ENCODE results near the gene EXOC2.

EXOC2 gene

DNA sequence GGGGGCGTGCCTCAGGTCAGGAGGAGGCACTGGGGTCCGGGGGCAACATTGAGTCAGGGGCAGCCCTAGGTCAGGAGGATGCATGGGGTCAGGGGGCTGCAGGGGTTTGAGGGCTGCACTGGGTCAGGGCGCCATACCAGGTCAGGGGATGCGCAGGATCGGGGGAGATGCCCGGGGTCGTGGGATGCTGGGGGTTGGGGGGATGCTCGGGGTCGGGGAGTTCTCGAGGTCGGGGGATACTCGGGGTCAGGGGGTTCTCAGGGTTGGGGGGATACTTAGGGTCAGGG, 727 bp upstream of the EXOC2 start:
- H3K4ac ChIP-seq (ENCODE audit: low read length): no peak overlapping the region
- WGBS, 2 donors (ENCODE audit: extremely low coverage in 2 of 2, insufficient read length in 2 of 2, insufficient replicate concordance in 1 of 2): no CpG with 5 or more reads among the region's 12 CpGs
- DNase-seq (ENCODE audit: low spot score): no peak
- peak overlapping the region; percentile 69 for H3K4me2 ChIP-seq (ENCODE audit: insufficient read depth, low read length, poor library complexity, severe bottlenecking)
- no peak overlapping the region for H2BK120ac ChIP-seq (ENCODE audit: low read depth, low read length)
- no peak overlapping the region for H2BK15ac ChIP-seq (ENCODE audit: low read length)
- no peak overlapping the region for H4K91ac ChIP-seq (ENCODE audit: low read depth, low read length, poor library complexity)
- H2AFZ ChIP-seq (ENCODE audit: low read length): peak overlapping the region; percentile 92
- H3K18ac ChIP-seq (ENCODE audit: low read length): no peak overlapping the region
- peak overlapping the region; percentile 96 for H3K4me3 ChIP-seq (ENCODE audit: low read length in 2 of 2)
- H2BK5ac ChIP-seq (ENCODE audit: low read length): no peak overlapping the region
- peak overlapping the region; percentile 42 for H3K14ac ChIP-seq (ENCODE audit: low read length)
- H3K36me3 ChIP-seq (replicated peaks in 1 of 2; ENCODE audit: control insufficient read depth in 2 of 2, insufficient read depth in 2 of 2, low read length in 2 of 2): peaks cover 5 to 16% of the 10 kb centered on the region in 2 donors
- peaks cover 2 to 7% of the 10 kb centered on the region in 2 donors for H3K4me1 ChIP-seq (ENCODE audit: control insufficient read depth in 2 of 2, insufficient read depth in 1 of 2, low read depth in 1 of 2, low read length in 2 of 2)
- H3K9me3 ChIP-seq (replicated peaks in 1 of 2; ENCODE audit: control insufficient read depth in 2 of 2, insufficient read depth in 1 of 2, low read depth in 1 of 2, low read length in 2 of 2): no peaks in the 10 kb centered on the region
- H3K23ac ChIP-seq (ENCODE audit: low read depth, low read length, poor library complexity): no peak overlapping the region
- no peak overlapping the region for H3K27ac ChIP-seq (replicated peaks; ENCODE audit: low read length)
- no peak overlapping the region for H2BK12ac ChIP-seq (ENCODE audit: low read length)
- no peak overlapping the region for H2AK5ac ChIP-seq (ENCODE audit: low read depth, low read length)
- no peaks in the 10 kb centered on the region for H3K27me3 ChIP-seq (ENCODE audit: control insufficient read depth in 3 of 3, insufficient read depth in 3 of 3, low read depth in 1 of 3, low read length in 3 of 3)
- peaks cover 6% of the 10 kb centered on the region for H3K79me1 ChIP-seq (ENCODE audit: low read depth, low read length)
- H4K8ac ChIP-seq (ENCODE audit: low read depth, low read length): no peak overlapping the region
- H3K9ac ChIP-seq (ENCODE audit: low read depth, low read length, poor library complexity): peak overlapping the region; percentile 89

DNA sequence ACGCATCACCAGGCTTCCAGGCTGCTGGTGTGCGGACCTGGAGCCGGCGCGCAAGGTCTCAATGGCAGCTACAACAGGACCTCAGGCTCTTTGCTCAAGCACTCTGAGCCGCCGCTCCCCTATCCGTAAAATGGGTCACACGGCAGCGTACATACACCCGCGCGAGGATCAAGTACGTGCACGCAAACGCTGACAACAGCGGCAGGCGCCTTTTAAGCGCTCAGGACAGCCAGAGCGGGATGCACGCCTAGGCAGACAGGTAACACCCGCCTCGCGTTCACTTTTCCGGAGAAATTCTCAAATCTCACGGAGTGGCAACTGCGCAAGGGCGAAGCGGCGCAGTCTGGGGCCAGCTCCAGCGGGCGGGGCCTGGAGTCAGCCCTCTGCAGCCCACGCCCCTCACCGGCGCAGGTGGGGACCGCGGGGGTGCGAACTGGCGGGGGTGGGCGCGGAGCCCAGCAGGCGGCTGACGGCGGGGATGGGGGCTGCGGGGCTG, 535 bp downstream of the EXOC2 start:
- WGBS, 2 donors (ENCODE audit: extremely low coverage in 2 of 2, insufficient read length in 2 of 2, insufficient replicate concordance in 1 of 2): no CpG with 5 or more reads among the region's 45 CpGs

DNA sequence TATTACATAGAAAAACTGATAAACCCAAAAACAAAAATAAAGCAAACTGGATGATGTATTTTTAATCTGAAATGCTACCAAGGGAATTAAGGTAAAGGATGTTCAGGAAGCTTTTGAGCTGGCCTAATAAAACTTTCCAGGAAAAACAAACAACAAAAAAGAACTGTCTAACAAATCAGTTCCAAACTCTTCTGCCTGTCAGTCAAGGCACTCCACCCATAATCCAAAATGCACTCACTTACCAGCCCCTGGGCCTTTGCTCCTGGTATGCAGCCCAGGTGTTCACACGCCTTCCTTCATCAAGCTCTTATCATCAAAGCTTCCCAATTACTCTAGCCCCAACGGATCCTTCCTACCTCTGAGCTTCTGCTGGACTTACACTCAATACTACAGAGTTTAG, 3.7 kb downstream of the EXOC2 start:
- DNase-seq (ENCODE audit: low spot score): no peak
- Histone ChIP-seq H2BK15ac (ENCODE audit: low read length) (no peak overlapping the region), H2BK5ac (ENCODE audit: low read length) (no peak overlapping the region), H2AFZ (ENCODE audit: low read length) (no peak overlapping the region), H3K4ac (ENCODE audit: low read length) (no peak overlapping the region), H2AK5ac (ENCODE audit: low read depth, low read length) (no peak overlapping the region), H3K23ac (ENCODE audit: low read depth, low read length, poor library complexity) (no peak overlapping the region), H3K14ac (ENCODE audit: low read length) (no peak overlapping the region), H3K4me3 (ENCODE audit: low read length in 2 of 2) (no peak overlapping the region), H3K27me3 (ENCODE audit: control insufficient read depth in 3 of 3, insufficient read depth in 3 of 3, low read depth in 1 of 3, low read length in 3 of 3) (no peaks in the 10 kb centered on the region), H3K4me2 (ENCODE audit: insufficient read depth, low read length, poor library complexity, severe bottlenecking) (no peak overlapping the region), H2BK120ac (ENCODE audit: low read depth, low read length) (no peak overlapping the region), H3K9me3 (replicated peaks in 1 of 2; ENCODE audit: control insufficient read depth in 2 of 2, insufficient read depth in 1 of 2, low read depth in 1 of 2, low read length in 2 of 2) (no peaks in the 10 kb centered on the region), H3K4me1 (ENCODE audit: control insufficient read depth in 2 of 2, insufficient read depth in 1 of 2, low read depth in 1 of 2, low read length in 2 of 2) (peaks cover 2 to 7% of the 10 kb centered on the region in 2 donors), H3K79me1 (ENCODE audit: low read depth, low read length) (peaks cover 6% of the 10 kb centered on the region), H2BK12ac (ENCODE audit: low read length) (no peak overlapping the region), H3K36me3 (replicated peaks in 1 of 2; ENCODE audit: control insufficient read depth in 2 of 2, insufficient read depth in 2 of 2, low read length in 2 of 2) (peaks cover 7 to 26% of the 10 kb centered on the region in 2 donors), H4K8ac (ENCODE audit: low read depth, low read length) (no peak overlapping the region), H3K9ac (ENCODE audit: low read depth, low read length, poor library complexity) (no peak overlapping the region), H4K91ac (ENCODE audit: low read depth, low read length, poor library complexity) (no peak overlapping the region), H3K18ac (ENCODE audit: low read length) (no peak overlapping the region), H3K27ac (replicated peaks; ENCODE audit: low read length) (no peak overlapping the region)
- WGBS, 2 donors (ENCODE audit: extremely low coverage in 2 of 2, insufficient read length in 2 of 2, insufficient replicate concordance in 1 of 2): no CpG with 5 or more reads among the region's 2 CpGs

More for the DNA sequence above, 535 bp downstream of the EXOC2 start:
- Histone ChIP-seq H2BK12ac (ENCODE audit: low read length) (no peak overlapping the region), H3K4me1 (ENCODE audit: control insufficient read depth in 2 of 2, insufficient read depth in 1 of 2, low read depth in 1 of 2, low read length in 2 of 2) (peaks cover 2 to 7% of the 10 kb centered on the region in 2 donors), H4K8ac (ENCODE audit: low read depth, low read length) (peak overlapping the region; percentile 72), H3K9me3 (replicated peaks in 1 of 2; ENCODE audit: control insufficient read depth in 2 of 2, insufficient read depth in 1 of 2, low read depth in 1 of 2, low read length in 2 of 2) (no peaks in the 10 kb centered on the region), H2BK15ac (ENCODE audit: low read length) (no peak overlapping the region), H3K23ac (ENCODE audit: low read depth, low read length, poor library complexity) (peak overlapping the region; percentile 87), H3K27ac (replicated peaks; ENCODE audit: low read length) (no peak overlapping the region), H3K79me1 (ENCODE audit: low read depth, low read length) (peaks cover 6% of the 10 kb centered on the region), H3K9ac (ENCODE audit: low read depth, low read length, poor library complexity) (peak overlapping the region; percentile 85), H3K4me2 (ENCODE audit: insufficient read depth, low read length, poor library complexity, severe bottlenecking) (peak overlapping the region; percentile 85), H2BK120ac (ENCODE audit: low read depth, low read length) (no peak overlapping the region), H3K14ac (ENCODE audit: low read length) (no peak overlapping the region), H3K27me3 (ENCODE audit: control insufficient read depth in 3 of 3, insufficient read depth in 3 of 3, low read depth in 1 of 3, low read length in 3 of 3) (no peaks in the 10 kb centered on the region), H4K91ac (ENCODE audit: low read depth, low read length, poor library complexity) (no peak overlapping the region), H3K4me3 (ENCODE audit: low read length in 2 of 2) (peak overlapping the region; percentile 96), H2AFZ (ENCODE audit: low read length) (peak overlapping the region; percentile 92), H3K4ac (ENCODE audit: low read length) (no peak overlapping the region), H2BK5ac (ENCODE audit: low read length) (no peak overlapping the region), H3K18ac (ENCODE audit: low read length) (peak overlapping the region; percentile 88), H3K36me3 (replicated peaks in 1 of 2; ENCODE audit: control insufficient read depth in 2 of 2, insufficient read depth in 2 of 2, low read length in 2 of 2) (peaks cover 7 to 26% of the 10 kb centered on the region in 2 donors), H2AK5ac (ENCODE audit: low read depth, low read length) (peak overlapping the region; percentile 40)
- peak; percentile 27 for DNase-seq (ENCODE audit: low spot score)

DNA sequence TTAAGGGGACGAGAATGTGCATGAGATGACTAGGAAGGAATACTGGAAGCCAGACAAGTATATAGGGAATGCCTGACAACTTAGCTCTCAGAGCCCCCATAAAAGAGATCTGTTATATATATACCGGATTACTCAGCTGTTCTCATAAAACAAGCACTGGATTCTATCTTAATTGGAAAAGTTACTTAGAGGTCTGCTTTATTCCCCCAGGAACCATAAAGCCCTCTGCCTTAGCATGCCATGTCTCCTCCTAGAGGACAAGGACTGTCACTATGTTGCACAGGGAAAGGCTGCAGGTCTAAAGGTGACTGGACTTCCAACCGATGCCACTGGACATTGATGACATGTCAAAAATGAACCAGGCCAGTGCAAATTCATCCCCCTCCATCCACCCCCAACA, 6.4 kb downstream of the EXOC2 start:
- Histone ChIP-seq H2BK120ac (ENCODE audit: low read depth, low read length) (no peak overlapping the region), H3K9me3 (replicated peaks in 1 of 2; ENCODE audit: control insufficient read depth in 2 of 2, insufficient read depth in 1 of 2, low read depth in 1 of 2, low read length in 2 of 2) (no peaks in the 10 kb centered on the region), H3K36me3 (replicated peaks in 1 of 2; ENCODE audit: control insufficient read depth in 2 of 2, insufficient read depth in 2 of 2, low read length in 2 of 2) (peaks cover 8 to 26% of the 10 kb centered on the region in 2 donors), H2BK15ac (ENCODE audit: low read length) (no peak overlapping the region), H2AK5ac (ENCODE audit: low read depth, low read length) (no peak overlapping the region), H3K79me1 (ENCODE audit: low read depth, low read length) (no peaks in the 10 kb centered on the region), H3K9ac (ENCODE audit: low read depth, low read length, poor library complexity) (no peak overlapping the region), H3K4me3 (ENCODE audit: low read length in 2 of 2) (no peak overlapping the region), H4K8ac (ENCODE audit: low read depth, low read length) (no peak overlapping the region), H3K18ac (ENCODE audit: low read length) (no peak overlapping the region), H2BK5ac (ENCODE audit: low read length) (no peak overlapping the region), H3K4ac (ENCODE audit: low read length) (no peak overlapping the region), H3K23ac (ENCODE audit: low read depth, low read length, poor library complexity) (no peak overlapping the region), H3K27me3 (ENCODE audit: control insufficient read depth in 3 of 3, insufficient read depth in 3 of 3, low read depth in 1 of 3, low read length in 3 of 3) (no peaks in the 10 kb centered on the region), H2AFZ (ENCODE audit: low read length) (no peak overlapping the region), H3K4me1 (ENCODE audit: control insufficient read depth in 2 of 2, insufficient read depth in 1 of 2, low read depth in 1 of 2, low read length in 2 of 2) (peaks cover 8 to 11% of the 10 kb centered on the region in 2 donors), H3K4me2 (ENCODE audit: insufficient read depth, low read length, poor library complexity, severe bottlenecking) (no peak overlapping the region), H3K27ac (replicated peaks; ENCODE audit: low read length) (no peak overlapping the region), H4K91ac (ENCODE audit: low read depth, low read length, poor library complexity) (no peak overlapping the region), H3K14ac (ENCODE audit: low read length) (no peak overlapping the region), H2BK12ac (ENCODE audit: low read length) (no peak overlapping the region)
- DNase-seq (ENCODE audit: low spot score): no peak
- no CpG with 5 or more reads among the region's 3 CpGs for WGBS, 2 donors (ENCODE audit: extremely low coverage in 2 of 2, insufficient read length in 2 of 2, insufficient replicate concordance in 1 of 2)
